GM18517 (cell line): ENCODE data around the gene GFY.

Experiments used
- ATAC-seq: cut with Tn5 transposase; IDR thresholded peaks from one replicate; pipeline ENCODE4 v1.9.1; 2021; ENCODE audit warnings: mild to moderate bottlenecking, moderate library complexity; ENCODE audit not compliant: unreplicated experiment

GFY gene

DNA sequence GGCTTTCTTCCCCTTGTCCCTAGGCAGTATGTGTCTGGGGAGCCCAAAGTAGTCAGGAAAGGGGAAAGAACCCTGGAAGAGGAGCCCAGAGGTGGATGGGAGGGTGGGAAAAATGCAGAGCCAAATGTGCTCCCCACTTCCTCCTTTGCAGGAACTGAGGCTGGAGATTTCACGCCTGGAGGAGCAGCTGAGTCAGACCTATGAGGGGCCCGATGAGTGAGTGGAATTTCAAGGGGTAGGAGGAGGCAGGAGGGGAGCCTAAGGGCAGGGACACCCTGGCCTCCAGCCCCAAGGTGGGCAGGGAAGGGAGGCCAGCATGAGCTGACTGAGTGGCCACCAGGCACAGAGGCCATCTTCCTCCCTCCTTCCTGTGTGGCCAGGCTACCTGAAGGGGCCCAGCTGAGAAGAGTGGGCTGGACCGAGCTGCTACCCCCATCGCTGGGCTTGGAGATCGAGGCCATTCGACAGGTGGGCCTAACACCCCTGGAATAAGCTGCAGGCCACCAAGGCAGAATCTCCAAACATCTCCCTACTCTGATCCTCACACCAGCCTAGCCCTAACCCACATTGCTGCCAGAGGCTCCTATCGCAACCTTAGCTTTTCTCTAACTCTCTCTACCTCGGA lies 16.3 kb upstream of the GFY start:
- ATAC-seq, result no peak

DNA sequence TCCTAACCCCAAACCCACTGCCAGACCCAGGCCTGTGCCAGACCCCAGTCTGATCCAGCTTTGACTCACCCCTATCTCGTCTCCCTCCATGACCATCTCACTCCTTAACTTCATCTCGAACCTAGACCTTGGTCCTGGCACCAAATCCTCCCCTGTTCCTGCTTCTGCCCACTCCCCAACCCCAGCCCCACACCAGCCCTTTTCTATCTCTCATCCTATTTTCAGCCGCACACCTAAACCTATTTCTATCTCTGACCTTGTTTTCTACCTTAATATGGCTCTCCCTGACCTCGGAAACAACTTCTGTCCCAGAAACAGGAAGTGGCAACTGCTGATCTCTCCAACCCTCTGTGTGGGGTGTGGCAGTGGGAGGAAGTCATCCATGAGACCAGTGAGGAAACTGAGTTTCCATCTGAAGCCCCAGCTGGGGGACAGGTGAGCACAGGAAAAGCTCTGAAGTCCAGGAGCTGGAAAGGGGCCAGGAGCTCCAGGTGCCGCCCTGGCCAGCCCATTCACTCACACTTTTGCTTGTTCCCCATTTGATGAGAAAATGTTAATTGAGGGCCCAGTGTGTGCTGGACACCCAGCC lies 15.7 kb upstream of the GFY start:
- ATAC-seq, result no peak

DNA sequence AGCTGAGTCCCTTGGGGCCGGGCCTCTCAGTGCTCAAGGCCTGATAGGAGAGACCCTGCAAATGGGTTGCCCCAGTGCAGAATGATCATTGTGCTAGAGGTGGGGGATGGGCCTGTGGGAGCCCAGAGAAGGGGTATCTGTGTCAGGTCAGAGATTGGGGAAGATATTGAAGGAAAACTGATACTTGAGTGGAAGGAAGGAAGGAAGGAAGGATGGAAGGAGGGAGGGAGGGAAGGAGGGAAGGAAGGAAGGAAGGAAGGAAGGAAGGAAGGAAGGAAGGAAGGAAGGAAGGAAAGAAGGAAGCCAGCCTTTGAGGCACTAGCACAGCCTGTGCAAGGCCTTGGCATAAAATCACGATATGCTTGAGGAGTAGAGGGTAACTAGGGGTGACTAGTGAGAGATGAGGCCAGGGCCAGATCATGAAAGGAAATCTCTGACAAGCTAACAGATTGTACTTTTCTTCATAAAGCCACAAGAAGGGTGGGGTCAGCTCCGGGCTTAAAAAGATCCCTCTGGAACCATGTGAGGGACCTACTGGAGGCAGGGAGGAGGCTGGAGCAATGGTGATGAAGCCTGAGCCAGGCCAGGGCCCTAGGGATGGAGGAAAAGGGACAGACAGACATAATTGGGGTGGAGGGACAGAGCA lies 13.4 kb upstream of the GFY start:
- ATAC-seq, result no peak

DNA sequence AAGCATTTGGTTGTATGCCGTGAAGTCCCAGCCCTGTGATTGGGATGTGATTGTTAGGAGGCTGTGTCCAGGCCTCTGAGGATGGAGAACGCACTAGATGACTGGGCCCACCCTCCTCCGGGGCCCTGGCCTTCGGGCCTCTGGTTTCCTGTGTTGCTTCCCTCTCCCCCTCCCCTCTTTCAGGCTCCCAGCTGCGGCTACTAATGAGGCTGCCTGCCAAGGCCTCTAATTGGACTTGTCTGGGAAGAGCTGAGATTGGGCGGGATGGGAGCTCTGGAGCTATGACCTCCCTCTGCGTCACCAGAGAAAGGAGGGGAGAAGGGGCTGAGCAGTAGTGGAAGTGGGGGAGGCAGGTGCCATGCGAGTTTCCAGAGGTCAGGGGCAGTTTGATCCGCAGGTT lies 11.8 kb upstream of the GFY start:
- ATAC-seq, result no peak

DNA sequence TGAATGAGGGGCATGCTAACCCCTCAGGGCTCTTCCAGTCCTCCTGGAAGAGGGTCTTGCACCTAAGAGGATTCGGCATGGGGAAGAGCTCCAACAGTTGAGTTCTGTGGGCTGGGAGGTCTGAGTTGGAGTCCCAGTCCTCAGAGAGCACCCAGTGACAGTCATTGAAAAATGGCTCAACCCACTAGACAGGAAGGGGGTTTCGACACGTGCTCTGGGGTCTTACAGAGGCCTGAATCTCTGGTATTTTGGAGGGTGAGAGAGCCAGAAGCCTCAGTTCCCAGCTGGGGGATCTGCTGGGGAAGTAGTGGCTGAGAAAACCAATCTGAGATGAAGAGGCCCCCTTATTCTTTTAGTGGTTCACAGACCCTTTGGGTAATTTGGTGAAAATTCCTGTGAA lies 10.9 kb upstream of the GFY start:
- no peak for ATAC-seq

DNA sequence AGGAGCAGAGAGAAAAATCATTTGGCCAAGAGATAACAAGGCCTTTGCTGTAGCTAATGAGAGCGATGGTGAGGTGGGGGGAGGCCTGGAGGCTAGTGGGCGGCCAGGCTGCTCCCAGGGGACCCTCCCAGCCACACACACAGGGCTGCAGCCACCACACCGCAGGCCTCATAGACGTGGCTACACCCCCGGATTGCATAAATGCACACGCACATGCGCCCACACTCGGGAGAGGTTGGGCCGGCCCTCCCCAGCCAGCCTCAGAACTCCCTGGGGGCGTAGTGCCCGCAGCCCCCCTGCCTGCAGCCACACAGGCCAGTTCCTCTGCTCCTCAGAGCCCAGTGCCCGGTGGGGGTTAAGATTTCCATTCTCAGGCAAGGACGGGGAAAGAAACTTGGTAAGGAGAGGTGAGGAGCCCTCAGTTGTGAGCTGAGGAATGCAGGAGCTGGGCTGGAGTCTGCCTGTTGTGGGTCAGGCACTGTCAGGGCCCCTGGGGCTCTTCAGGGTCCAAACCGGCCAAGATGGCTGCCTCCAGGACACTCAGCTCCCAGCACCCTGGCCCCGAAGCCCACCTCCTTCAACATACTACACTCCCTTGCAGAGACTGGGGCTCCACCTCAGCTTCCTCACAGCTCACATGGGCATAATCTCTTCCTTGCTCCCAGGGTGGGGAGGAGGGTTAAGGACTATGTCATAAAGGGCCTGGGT lies 9.9 kb upstream of the GFY start:
- ATAC-seq, result no peak

DNA sequence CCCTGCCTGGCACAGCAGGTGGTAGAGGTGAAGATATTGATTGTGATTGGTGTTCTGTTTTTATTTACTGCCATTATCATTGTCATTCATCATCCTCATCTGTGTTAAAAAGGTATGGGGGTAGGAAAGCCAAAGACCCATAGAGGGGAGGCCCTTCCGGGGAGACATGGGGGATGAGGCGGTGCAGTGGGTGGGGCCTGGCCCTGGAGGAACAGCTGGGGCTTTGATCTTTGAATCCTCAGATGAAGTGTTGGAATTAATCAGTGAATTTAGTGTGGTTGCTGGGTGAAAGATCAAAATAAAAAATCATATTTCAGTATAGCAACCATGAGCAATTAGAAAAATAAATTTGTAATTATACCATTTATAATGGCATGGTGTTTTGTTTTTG lies 9.4 kb upstream of the GFY start:
- ATAC-seq, result no peak

DNA sequence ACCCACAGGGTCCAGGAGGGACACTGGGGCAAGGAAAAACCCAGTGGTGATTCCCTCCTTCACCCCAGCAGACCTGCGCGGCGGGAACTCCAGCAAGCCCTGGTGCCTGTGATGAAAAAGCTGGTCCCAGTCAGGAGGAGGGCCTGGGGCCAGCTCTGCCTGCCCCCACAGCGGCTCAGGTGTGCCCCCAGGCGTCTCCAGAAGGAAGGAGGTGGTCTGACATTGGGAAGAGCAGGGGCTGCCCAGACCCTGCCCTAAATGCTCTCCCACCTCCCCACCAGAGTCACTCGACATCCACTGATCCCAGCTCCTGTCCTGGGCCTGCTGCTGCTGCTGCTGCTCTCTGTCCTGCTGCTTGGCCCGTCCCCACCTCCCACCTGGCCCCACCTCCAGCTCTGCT lies 8.1 kb upstream of the GFY start:
- ATAC-seq, result no peak

DNA sequence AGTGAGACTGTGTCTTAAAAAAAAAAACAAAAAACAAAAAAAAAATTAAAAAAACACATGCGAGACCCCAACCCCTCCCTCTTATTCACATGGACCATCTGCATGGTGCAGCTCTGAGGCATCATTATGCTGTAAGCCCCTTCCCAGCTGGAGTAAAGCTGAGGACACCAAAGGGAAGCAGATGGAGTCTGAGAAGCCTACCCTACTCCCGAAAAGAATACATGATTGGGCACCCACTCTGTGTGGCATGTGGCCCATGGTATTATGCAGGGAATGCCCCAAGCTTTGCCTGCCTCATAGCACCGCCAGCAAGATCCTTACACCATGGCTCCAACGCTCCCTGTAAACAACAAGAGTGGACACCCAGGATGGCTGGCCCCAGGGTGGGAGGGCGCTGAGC lies 6.7 kb upstream of the GFY start:
- no peak for ATAC-seq

DNA sequence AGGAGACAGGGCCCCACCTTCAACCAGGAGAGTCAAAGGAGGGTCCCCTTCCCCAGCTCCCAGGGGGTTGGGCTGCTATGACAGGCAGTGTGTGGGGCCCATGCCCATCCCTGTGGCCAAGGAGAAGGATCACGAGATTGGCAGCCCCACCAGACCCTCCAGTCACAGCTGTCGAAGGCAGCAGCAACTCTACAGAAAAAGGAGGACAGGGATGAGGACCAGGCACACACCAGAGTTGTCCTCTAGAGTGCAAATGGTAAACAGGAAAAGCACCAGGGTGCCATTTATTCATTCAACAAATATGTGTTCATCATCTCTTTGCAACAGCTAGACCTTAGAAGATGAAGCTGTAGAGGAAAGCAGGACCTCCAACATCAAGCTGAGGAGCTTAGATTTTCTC lies 6.0 kb upstream of the GFY start:
- ATAC-seq, result no peak

DNA sequence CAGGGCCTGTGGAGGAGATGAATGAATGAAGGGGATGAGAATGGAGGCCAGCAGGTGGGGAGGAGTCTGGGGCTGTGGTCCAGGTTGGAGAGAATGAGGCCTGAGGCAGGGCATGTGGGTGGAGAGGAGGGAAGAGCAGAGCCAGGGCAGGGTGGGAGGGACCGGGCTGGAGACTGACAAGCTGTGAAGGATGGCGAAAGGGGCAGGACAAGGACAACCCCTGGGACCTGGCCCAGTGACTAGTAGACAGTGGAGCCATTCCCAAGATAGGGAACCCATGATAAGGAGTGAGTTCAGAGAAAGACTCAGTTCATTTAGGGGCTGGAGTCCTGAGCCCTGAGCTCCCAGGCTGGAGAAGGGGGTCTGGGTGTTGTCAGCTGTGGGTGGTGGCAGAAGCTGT lies 5.0 kb upstream of the GFY start:
- ATAC-seq, result no peak

DNA sequence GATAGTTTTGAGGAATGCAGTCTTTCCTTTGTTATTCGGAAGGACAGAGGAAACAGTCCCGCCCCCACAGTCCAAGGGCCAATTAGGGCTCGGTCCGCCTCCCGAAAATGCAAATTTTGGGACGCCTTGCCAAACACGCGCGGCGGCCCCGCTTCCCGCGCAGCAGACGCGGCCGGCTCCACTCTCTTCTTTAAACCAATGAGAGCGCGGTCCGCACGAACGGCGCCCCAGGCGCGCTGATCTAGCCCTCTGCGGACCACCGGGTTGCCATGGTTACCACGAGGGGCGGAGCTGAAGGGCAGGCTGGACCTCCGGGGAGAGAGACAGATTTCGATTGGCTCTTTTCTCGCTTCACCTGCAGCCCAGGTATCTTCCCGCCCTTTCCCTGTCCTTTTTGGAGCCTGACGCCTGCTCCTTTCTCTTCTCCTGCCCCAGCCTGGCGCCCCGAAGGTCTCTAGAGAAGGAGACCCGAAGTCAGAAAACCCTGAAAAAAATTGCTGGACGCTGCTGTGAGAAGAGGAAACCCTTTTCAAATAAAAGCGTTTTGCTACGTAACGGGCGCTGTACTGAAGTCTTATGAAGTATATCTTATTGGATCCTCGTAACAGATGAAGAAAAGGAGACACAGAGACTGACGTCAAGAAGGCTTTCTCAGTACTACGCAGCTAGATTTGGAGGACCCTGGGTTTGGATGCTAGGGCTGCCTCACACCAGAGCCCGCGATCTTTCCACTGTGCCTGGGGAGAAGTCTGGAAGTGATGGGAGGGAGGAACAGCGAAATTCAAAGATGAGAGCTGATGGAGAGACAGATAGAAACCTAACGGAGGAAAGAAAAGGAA lies 3.9 kb upstream of the GFY start:
- ATAC-seq, result no peak

DNA sequence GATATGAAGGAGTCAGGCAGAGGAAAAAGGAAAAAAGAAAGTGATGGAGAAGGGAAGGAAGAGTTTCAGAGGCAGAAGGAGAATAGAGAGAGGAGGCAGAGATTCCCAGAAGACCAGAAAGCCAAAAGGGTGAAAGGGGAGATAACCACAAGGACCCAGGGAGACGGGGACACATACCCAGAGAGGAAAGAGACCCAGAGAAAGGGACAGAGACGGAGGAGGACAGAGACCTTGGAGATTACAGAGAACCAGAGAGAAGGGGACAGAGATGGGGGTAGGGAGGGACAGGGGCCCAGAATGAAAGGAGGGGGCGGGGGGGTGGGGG lies 3.3 kb upstream of the GFY start:
- no peak for ATAC-seq

DNA sequence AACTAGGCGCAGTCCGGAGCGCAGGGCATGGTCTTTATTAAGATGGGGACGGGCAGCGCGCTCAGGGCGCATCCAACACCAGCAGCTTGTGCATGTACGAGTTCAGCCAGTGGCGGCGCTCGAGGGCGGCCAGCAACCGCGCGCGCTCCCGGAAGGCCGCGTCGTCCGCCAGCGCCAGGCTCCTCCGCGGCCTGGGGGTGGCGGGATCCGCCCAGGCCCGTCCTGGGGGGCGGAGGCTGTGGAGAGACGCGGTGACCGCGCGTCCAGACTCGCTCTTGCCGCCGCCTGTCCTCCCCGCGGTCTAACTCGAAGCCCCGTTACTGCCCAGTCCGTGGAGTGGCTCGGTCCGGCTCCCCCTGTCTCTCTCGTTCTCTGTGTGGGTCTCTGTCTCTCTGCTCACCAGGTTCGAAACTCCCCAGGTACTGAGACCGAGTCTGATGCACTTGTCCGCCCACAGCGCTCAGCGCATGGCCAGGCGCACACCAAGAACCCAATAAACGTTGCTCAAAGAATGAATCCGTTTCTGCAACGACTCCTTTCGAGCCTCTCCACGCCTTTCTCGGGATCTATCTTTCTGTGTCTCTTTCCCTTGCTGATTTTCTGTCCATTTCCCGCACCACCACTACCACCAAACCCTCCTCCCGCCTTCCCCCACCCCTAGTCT lies 2.6 kb upstream of the GFY start:
- no peak for ATAC-seq

DNA sequence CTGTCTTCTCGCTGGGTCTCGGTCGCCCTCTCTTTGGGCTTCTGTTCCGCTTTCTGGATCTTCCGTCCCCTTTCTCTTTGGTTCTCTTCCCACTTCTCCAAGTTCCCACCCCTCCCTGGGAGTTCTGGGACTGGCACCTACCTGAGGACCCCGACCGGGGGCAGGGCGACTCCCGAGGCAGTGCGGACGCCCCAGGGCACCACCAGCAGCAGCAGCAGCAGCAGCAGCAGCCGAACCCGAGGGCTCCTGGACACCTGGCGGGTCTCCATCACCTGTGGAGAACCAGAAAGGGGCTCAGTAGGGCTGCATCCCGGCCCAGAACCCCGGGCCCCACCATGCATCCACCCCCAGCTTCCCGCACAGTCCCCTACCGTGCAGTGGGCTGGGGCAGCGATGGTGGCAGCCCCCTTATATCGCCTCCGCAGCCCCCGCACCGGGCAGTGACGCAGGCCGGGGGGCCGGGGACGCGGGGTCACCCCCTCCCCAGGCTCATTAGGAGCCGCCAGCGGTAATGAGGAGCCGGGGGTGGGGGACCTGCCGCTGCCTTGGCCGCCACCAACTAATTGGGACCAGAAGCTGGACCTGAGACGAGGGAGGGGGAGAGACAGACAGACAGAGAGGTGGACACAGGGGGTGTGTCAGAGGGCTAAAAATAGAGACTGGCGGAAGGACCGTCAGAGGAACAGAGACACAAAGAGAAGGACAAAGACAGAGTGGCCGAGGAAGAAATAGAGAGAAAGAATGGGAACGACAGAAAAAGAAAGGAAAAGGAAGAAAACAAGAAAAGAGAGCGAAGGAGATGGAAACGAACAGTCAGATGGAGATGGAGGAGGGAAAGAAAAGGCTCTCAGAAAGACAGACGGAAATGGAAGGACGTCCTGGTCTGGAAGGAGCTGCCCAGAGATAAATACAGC lies 1.9 kb upstream of the GFY start, which contains the start of gene PTH2:
Gene PTH2, minus strand, starts transcription at position 371 of the 914 bp plus-strand sequence. Its CDS starts 102 bp downstream, at position 269.
- ATAC-seq, result no peak

DNA sequence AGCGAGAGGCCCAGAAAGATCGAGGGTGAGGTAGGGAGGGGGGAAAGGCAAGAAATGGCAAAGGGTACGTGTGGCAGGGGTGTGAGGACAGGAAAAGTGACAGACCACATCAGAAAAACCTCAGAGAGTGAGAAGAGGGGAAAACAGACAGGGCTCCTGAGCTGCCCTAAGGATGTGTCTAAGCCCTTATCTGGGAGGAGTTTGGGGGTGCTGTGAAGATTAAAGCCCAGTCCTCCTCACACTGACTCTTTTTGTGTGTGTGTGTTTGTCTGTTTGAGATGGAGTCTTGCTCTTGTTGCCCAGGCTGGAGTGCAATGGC lies 1.2 kb upstream of the GFY start:
- ATAC-seq, result no peak

DNA sequence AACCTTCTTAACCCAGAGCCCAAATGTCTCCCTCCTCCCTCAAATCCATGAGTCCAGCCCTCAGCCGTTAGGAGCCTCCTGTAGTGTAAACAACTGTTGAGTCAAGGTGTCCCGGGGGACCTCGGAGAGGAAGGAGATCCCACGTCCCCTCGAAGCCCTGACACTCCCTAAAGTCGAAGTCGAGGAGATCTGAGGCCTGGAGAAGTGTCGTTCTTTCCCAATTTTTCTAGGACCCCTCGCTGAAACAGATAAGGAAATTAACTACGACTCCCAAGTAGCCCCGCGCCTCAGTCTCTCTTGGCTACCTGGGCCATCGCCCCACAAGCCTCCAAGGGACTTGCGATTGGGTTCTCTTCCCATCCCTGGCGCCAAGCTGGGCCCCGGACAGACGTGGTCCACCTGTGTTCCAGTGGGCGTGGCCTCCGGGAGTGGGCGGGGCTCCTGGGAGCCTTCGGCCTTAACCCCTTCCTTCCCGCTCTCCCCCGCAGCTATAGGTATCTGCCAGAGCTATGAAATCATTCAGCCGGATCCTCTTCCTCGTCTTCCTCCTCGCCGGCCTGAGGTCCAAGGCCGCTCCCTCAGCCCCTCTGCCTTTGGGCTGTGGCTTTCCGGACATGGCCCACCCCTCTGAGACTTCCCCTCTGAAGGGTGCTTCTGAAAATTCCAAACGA lies 869 bp downstream of the GFY start:
- ATAC-seq, result no peak

DNA sequence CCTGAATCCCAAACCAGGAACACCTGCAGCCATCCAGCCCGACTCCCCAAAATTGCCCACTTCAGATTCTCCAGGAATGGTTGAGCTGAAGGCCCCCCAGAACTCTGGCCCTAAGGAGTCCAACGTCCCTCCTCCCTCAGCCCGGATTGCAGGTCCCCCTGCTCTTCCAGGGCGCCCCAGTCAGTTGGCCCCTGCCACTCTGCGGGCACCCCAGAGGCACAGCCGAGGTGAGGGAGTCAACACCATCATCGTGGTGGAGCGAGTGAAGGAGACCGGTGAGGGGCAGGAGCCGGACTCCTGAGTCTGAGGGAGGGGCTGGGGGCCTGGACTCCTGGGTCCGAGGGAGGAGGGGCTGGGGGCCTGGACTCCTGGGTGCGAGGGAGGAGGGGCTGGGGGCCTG lies 2.2 kb downstream of the GFY start:
- no peak for ATAC-seq

DNA sequence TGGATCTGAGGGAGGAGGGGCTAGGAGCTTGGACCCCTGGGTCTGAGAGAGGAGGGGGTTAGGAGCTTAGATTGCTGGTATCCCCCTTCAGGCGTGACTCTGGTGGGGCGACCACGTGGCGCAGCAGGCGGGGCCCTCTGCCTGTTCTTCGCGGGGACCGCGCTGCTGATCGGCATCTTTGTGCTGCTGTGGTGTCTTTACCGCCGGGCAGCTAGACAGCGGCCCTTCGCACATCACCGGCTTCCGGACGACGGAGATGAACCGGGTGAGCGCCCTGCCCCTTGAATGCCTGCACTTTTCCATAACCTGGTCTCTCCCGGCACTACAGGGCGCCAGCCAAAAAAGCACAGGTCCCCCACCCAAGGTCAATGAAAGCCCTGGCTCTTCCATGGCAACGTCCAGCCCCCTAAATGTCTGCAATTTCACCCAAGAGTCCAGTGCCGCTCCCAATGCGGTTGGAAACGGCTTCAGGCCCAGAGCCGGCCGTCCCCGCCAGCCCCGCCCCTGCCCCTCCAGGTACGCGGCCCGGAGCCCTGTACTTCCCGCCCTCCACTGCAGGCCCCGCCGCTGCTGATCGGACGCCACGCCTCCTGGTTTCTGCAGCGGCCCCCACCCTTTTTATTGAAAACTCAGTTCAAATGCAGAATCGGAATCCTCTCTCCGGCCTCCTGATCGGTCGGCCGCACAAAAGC lies 2.8 kb downstream of the GFY start:
- no peak for ATAC-seq
